ENCODE measurements around the gene ARFGEF3.

The ARFGEF3 gene

GRCh38 chr6:138246650-138247440 lies 85.1 kb downstream of the ARFGEF3 start:
- no peak for DNase-seq

GRCh38 chr6:138248011-138248410 lies 86.3 kb downstream of the ARFGEF3 start:
- DNase-seq, result no peak

- DNase-seq, result no peak
Measured at GRCh38 chr6:138248878-138249277, 87.1 kb downstream of the ARFGEF3 start.

- DNase-seq, result no peak
Measured at GRCh38 chr6:138250053-138250452, 88.3 kb downstream of the ARFGEF3 start.

GRCh38 chr6:138250513-138251247 lies 88.9 kb downstream of the ARFGEF3 start:
- DNase-seq, result no peak

DNA sequence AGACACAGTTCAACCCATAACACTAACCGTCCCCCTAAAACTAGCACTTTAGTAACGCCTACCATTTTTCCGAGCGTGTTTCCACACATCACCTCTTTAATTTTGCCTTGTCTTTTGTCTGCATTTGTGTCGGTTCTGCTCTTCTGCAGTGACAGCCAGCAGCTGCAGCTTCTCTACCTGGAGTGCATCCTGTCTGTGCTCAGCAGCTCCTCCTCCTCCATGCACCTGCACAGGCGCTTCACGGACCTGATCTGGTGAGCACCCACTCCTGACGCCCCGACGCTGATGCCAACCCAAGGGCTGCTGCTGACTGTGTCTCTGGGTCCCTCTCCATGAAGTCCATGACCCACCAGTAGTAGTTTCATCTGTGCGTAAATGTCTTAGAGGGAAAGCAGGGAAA lies 92.0 kb downstream of the ARFGEF3 start:
- no peak for DNase-seq

DNA sequence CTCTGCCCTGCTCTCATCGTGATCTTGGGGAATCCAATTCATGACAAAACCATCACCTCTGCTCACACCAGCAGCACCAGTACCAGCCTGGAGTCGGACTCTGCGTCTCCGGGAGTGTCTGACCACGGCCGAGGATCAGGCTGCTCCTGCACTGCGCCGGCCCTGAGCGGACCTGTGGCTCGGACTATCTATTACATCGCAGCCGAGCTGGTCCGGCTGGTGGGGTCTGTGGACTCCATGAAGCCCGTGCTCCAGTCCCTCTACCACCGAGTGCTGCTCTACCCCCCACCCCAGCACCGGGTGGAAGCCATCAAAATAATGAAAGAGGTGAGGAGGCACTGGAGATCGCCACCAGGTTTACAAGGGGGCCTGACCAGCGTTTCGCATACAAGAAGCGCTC lies 93.7 kb downstream of the ARFGEF3 start:
- DNase-seq, result no peak

- no peak for DNase-seq
Measured at GRCh38 chr6:138257638-138258040, 95.9 kb downstream of the ARFGEF3 start.

DNA sequence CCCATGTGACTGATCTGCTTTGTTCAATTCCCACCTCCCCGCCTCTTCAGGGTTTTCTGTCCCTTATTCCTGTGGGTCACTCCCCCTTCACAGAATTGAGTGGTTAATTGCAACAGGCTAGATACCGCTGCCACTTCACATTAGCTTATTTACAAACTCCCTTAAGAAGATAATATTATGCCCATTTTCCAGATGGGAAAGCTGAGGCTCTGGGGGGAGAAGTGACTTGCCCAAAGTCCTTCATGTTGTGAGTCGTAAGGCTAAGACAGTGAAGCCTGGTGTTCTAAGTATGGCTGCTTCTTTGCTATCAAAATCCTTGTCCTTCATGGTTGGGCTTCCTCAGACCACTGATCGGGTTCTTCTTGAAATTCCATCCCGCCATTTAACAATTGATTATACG lies 96.5 kb downstream of the ARFGEF3 start:
- DNase-seq, result no peak

GRCh38 chr6:138258991-138259390 lies 97.3 kb downstream of the ARFGEF3 start:
- DNase-seq, result no peak

DNA sequence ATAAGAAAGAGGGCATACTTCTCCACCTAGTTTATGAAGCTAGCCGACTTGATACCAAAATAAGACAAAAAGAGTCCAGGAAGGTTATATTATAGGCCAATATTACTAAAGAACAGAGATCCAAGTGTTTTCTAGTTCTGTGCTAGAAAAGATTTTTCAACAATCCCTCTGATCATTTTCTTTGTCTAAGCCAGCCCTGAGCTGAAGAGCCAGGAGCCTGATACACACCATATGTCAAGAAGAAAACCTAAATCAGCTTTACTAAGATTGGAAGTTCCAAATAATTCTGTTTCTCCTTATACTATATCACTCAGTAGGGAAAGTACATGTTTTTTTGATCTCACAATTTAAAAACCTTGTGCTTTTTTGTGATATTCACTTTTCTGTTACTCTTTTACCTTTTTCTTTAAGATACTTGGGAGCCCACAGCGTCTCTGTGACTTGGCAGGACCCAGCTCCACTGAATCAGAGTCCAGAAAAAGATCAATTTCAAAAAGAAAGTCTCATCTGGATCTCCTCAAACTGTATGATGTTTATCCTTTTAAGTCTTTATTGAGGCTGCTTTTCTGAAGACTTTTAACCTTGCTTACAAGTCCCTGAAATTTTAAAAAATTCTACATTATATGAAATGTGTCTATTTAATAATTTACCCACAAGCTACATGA lies 99.5 kb downstream of the ARFGEF3 start:
- DNase-seq, result no peak

- DNase-seq, result no peak
Measured at GRCh38 chr6:138263963-138264362, 102.2 kb downstream of the ARFGEF3 start.

DNA sequence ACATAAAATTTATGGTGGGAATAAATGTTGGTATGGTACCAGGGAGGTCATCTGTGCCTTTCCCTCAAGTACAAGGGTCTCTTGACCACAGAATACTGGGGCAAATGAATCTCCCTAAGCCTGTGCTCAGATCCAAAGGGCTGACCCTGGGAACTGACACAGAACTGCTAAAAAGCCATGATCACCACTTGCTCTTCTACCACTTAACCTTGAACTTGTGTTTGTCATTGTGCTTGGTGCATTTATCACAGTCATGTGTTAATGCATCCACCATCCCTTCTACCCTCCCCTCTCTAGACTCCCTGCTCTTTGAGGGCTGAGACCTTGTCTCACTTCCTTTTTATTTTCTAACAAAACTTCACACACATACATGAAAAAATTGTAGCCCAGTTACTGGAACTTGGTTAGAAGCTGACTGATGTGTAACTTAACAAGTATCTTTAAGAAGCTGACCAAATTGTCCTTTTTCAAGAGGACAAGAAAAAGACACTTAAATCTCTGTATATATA lies 102.7 kb downstream of the ARFGEF3 start:
- no peak for DNase-seq

DNA sequence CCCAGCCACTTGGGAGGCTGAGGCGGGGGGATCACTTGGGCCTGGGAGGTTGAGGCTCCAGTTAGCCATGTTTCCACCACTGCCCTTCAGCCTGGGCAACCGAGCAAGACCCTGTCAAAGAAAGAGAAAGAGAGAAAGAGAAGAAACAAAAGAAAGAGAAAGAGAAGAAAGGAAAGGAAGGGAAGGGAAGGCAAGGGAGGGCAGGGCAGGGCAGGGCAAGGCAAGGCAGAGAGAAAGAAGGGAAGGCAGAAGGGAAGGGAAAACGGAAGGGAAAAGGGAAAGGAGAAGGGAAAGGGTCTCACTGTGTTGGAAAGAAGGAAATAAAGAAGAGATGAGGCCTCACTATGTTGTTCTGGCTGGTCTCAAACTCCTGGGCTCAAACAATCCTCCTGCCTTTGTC lies 104.4 kb downstream of the ARFGEF3 start:
- DNase-seq, result no peak

- no peak for DNase-seq
Measured at GRCh38 chr6:138267971-138268895, 106.5 kb downstream of the ARFGEF3 start.

- no peak for DNase-seq
Measured at GRCh38 chr6:138271451-138271850, 109.7 kb downstream of the ARFGEF3 start.

GRCh38 chr6:138272533-138273315 lies 111.0 kb downstream of the ARFGEF3 start:
- DNase-seq, result no peak

DNA sequence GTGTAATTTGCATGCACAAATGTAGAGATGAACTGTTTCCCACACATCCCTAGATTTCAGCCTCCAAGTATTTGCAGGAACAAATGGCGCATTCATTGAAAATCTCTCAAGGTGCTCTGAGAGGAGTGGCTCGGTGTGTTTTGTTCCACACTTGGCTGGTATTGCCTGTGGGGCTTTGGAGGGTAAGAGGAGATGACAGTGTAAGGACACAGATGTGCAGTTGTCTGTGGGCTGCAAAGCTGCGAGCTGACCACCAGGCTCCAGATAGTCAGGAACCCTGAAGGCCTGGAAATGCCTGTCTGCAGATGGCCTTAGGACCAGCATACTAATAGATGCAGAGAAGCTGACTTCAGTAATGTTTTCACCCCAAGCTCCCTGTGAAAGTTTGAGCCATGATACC lies 114.2 kb downstream of the ARFGEF3 start:
- no peak for DNase-seq

- no peak for DNase-seq
Measured at GRCh38 chr6:138277835-138278234, 116.1 kb downstream of the ARFGEF3 start.

- DNase-seq, result no peak
Measured at GRCh38 chr6:138278326-138278725, 116.6 kb downstream of the ARFGEF3 start.

GRCh38 chr6:138285800-138286199 lies 124.1 kb downstream of the ARFGEF3 start:
- DNase-seq, result no peak

DNA sequence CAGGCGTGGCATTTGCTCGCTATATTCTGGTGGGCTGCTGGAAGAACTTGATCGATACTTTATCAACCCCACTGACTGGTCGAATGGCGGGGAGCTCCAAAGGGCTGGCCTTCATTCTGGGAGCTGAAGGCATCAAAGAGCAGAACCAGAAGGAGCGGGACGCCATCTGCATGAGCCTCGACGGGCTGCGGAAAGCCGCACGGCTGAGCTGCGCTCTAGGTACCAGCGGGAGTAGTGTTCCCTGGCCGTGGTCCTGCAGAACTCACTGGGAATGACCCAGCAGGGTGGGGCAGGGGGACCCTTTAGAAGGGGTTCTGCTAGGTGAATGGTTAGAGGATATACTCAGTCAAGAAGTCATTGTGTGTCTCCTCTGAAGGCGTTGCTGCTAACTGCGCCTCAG lies 125.0 kb downstream of the ARFGEF3 start:
- DNase-seq, result no peak

Data from DMS 273 treated with DMSO at 0.1 percent for 48 hours (cell line).